Measurements from ENCODE around the gene PCBP4. TPM values are rescaled to one million over a fixed set of nuclear protein-coding genes. Genes with fewer than 3 reads are reported as not detected.

Gene PCBP4
- total RNA-seq, 1 experiment from 2014 or later = 28.7 TPM

DNA sequence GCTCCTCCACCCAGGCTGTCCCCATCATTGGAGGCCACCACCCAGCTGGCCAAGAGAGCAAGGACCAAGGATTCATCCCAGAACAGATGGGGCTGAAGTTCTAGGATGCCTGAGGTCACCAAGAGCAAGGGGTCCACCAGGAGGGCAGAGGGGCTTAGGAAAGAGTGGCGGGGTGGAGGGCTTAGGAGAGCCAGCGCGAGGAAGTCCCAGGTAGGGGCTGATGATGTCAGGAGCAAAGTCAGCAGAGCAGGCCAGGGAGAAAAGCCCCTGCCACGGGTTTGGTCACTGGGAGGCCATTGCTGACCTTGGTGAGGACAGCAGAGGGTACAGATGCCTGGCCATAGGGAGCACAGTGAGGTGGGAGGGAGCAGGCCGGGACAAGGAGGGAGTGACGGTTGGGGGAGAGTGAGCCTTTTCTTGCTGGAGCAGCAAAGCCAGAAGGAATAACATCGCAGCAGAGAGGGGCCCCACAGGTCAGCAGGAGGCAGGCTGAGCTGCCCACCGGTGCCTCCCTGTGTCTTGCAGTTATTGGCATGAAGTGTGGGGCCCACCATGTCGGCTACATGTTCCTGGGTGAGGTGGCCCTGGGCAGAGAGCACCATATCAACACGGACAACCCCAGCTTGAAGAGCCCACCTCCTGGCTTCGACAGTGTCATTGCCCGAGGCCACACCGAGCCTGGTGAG, 19.9 kb downstream of the PCBP4 start:
- CTCF ChIA-PET = interaction anchor here (1.2 kb wide), 1 partner anchor 127 kb away, joined by 4 read pairs; no protein-coding TSS in a partner anchor
- no peaks in the 10 kb centered on the region for H3K9me3 Mint-ChIP-seq
- peaks cover 33% of the 10 kb centered on the region for H3K27me3 Mint-ChIP-seq (ENCODE audit: low read depth)
- TF ChIP-seq TCF7 (CRISPR knock-in tag; IDR thresholded peaks at IDR 0.05; ENCODE audit: low read depth) = no peak
- TF ChIP-seq ERG (CRISPR knock-in tag; IDR thresholded peaks at IDR 0.05) = no peak
- no peak for TF ChIP-seq ZNF219 (CRISPR knock-in tag; IDR thresholded peaks at IDR 0.05; ENCODE audit: borderline replicate concordance)
- no peak for TF ChIP-seq SMAD3 (CRISPR knock-in tag; IDR thresholded peaks at IDR 0.05; ENCODE audit: borderline replicate concordance)
- no peak for TF ChIP-seq ESRRA (CRISPR knock-in tag; IDR thresholded peaks at IDR 0.05; ENCODE audit: borderline replicate concordance)
- TF ChIP-seq, protein P1, sequence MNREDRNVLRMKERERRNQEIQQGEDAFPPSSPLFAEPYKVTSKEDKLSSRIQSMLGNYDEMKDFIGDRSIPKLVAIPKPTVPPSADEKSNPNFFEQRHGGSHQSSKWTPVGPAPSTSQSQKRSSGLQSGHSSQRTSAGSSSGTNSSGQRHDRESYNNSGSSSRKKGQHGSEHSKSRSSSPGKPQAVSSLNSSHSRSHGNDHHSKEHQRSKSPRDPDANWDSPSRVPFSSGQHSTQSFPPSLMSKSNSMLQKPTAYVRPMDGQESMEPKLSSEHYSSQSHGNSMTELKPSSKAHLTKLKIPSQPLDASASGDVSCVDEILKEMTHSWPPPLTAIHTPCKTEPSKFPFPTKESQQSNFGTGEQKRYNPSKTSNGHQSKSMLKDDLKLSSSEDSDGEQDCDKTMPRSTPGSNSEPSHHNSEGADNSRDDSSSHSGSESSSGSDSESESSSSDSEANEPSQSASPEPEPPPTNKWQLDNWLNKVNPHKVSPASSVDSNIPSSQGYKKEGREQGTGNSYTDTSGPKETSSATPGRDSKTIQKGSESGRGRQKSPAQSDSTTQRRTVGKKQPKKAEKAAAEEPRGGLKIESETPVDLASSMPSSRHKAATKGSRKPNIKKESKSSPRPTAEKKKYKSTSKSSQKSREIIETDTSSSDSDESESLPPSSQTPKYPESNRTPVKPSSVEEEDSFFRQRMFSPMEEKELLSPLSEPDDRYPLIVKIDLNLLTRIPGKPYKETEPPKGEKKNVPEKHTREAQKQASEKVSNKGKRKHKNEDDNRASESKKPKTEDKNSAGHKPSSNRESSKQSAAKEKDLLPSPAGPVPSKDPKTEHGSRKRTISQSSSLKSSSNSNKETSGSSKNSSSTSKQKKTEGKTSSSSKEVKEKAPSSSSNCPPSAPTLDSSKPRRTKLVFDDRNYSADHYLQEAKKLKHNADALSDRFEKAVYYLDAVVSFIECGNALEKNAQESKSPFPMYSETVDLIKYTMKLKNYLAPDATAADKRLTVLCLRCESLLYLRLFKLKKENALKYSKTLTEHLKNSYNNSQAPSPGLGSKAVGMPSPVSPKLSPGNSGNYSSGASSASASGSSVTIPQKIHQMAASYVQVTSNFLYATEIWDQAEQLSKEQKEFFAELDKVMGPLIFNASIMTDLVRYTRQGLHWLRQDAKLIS (CRISPR knock-in tag; IDR thresholded peaks at IDR 0.05; ENCODE audit: borderline replicate concordance) = no peak
- no peak for TF ChIP-seq SOX15 (CRISPR knock-in tag; IDR thresholded peaks at IDR 0.05)
- TF ChIP-seq USF2 (CRISPR knock-in tag; IDR thresholded peaks at IDR 0.05) = no peak
- no peak for TF ChIP-seq RELA (CRISPR knock-in tag; IDR thresholded peaks at IDR 0.05; ENCODE audit: borderline replicate concordance)
- TF ChIP-seq ZNF263 (CRISPR knock-in tag; IDR thresholded peaks at IDR 0.05; ENCODE audit: low read depth) = no peak
- no peak for TF ChIP-seq JAZF1 (CRISPR knock-in tag; IDR thresholded peaks at IDR 0.05)
- POLR2A ChIA-PET = no interaction called here
- DNase-seq (ENCODE audit: low spot score) (no peak), ATAC-seq (no peak)
- peaks cover 3% of the 10 kb centered on the region; the same call in 1 of the 2 replicates for H3K4me1 Mint-ChIP-seq
- no peak overlapping the region for H3K4me3 Mint-ChIP-seq
- H3K27ac Mint-ChIP-seq = no peak overlapping the region
- no peaks in the 10 kb centered on the region for H3K36me3 Mint-ChIP-seq

DNA sequence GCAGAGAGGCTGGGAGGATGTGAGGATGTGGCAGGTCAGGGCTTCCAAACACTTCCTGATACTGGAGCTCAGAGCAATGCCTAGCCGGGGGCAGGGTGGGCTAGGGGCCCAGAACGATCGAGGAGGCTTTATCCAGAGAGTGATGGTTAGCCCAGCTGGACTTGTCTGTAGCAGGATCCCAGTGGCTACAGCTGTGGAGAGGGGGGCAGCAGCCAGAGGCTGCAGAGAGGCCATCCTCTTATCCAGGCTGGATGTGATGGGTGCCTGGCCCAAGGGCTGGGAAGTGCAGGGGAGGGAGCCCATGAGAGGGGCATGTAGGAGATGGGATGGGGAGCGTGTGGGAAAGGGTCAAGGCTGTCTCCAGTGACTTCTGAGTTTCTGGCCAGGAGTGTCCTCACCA, 20.5 kb downstream of the PCBP4 start:
- DNase-seq (ENCODE audit: low spot score) (no peak), ATAC-seq (no peak)
- no peak overlapping the region for H3K27ac Mint-ChIP-seq
- no peaks in the 10 kb centered on the region for H3K9me3 Mint-ChIP-seq
- H3K4me1 Mint-ChIP-seq = peaks cover 5% of the 10 kb centered on the region; the same call in 1 of the 2 replicates
- H3K27me3 Mint-ChIP-seq (ENCODE audit: low read depth) = peaks cover 28% of the 10 kb centered on the region
- CTCF ChIA-PET = interaction anchor here (1.2 kb wide), 1 partner anchor 127 kb away, joined by 4 read pairs; no protein-coding TSS in a partner anchor
- no peak overlapping the region for H3K4me3 Mint-ChIP-seq
- H3K36me3 Mint-ChIP-seq = no peaks in the 10 kb centered on the region
- POLR2A ChIA-PET = no interaction called here
- TF ChIP-seq ATF2 (CRISPR knock-in tag; IDR thresholded peaks at IDR 0.05; ENCODE audit: borderline replicate concordance, low read depth) (no peak), ZNF317 (CRISPR knock-in tag; IDR thresholded peaks at IDR 0.05; ENCODE audit: borderline replicate concordance, low read depth) (no peak), MXD4 (CRISPR knock-in tag; IDR thresholded peaks at IDR 0.05; ENCODE audit: borderline replicate concordance) (no peak), NR3C1 (CRISPR knock-in tag; conservative IDR thresholded peaks at IDR 0.05; ENCODE audit: low read depth) (no peak), ZNF671 (CRISPR knock-in tag; IDR thresholded peaks at IDR 0.05) (no peak)
- TF ChIP-seq, protein P2, sequence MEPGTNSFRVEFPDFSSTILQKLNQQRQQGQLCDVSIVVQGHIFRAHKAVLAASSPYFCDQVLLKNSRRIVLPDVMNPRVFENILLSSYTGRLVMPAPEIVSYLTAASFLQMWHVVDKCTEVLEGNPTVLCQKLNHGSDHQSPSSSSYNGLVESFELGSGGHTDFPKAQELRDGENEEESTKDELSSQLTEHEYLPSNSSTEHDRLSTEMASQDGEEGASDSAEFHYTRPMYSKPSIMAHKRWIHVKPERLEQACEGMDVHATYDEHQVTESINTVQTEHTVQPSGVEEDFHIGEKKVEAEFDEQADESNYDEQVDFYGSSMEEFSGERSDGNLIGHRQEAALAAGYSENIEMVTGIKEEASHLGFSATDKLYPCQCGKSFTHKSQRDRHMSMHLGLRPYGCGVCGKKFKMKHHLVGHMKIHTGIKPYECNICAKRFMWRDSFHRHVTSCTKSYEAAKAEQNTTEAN (CRISPR knock-in tag; IDR thresholded peaks at IDR 0.05) = no peak
- TF ChIP-seq, protein P3, sequence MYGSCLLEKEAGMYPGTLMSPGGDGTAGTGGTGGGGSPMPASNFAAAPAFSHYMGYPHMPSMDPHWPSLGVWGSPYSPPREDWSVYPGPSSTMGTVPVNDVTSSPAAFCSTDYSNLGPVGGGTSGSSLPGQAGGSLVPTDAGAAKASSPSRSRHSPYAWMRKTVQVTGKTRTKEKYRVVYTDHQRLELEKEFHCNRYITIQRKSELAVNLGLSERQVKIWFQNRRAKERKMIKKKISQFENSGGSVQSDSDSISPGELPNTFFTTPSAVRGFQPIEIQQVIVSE (CRISPR knock-in tag; IDR thresholded peaks at IDR 0.05; ENCODE audit: borderline replicate concordance) = no peak
- TF ChIP-seq, protein P4, sequence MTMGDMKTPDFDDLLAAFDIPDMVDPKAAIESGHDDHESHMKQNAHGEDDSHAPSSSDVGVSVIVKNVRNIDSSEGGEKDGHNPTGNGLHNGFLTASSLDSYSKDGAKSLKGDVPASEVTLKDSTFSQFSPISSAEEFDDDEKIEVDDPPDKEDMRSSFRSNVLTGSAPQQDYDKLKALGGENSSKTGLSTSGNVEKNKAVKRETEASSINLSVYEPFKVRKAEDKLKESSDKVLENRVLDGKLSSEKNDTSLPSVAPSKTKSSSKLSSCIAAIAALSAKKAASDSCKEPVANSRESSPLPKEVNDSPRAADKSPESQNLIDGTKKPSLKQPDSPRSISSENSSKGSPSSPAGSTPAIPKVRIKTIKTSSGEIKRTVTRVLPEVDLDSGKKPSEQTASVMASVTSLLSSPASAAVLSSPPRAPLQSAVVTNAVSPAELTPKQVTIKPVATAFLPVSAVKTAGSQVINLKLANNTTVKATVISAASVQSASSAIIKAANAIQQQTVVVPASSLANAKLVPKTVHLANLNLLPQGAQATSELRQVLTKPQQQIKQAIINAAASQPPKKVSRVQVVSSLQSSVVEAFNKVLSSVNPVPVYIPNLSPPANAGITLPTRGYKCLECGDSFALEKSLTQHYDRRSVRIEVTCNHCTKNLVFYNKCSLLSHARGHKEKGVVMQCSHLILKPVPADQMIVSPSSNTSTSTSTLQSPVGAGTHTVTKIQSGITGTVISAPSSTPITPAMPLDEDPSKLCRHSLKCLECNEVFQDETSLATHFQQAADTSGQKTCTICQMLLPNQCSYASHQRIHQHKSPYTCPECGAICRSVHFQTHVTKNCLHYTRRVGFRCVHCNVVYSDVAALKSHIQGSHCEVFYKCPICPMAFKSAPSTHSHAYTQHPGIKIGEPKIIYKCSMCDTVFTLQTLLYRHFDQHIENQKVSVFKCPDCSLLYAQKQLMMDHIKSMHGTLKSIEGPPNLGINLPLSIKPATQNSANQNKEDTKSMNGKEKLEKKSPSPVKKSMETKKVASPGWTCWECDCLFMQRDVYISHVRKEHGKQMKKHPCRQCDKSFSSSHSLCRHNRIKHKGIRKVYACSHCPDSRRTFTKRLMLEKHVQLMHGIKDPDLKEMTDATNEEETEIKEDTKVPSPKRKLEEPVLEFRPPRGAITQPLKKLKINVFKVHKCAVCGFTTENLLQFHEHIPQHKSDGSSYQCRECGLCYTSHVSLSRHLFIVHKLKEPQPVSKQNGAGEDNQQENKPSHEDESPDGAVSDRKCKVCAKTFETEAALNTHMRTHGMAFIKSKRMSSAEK (CRISPR knock-in tag; IDR thresholded peaks at IDR 0.05; ENCODE audit: borderline replicate concordance) = no peak
